Liver (tissue), 9 donors: ENCODE results near the gene CDH23. TPM values are rescaled to one million over a fixed set of nuclear protein-coding genes. Genes with fewer than 3 reads are reported as not detected.

ENCODE experiments used
- DNase-seq: peaks from one replicate; pipeline ENCODE4 v3.0.0-alpha.2; 2017; ENCODE audit warnings: low spot score
- H3K27ac ChIP-seq, 2 donors: one replicate each; pipeline ENCODE4 v1.7.0; 2013; ENCODE audit warnings: inconsistent platforms in 2 of 2, low read length in 2 of 2, control low read depth in 1 of 2, low read depth in 1 of 2, mild to moderate bottlenecking in 1 of 2
- H3K27me3 ChIP-seq, 4 donors: one replicate each; pipeline versions ENCODE4 v1.6.1 to v1.7.0; 2013; ENCODE audit warnings: low read length in 3 of 4, inconsistent platforms in 1 of 4, mild to moderate bottlenecking in 1 of 4, moderate library complexity in 1 of 4; ENCODE audit not compliant: control insufficient read depth in 4 of 4, insufficient read depth in 4 of 4
- H3K36me3 ChIP-seq, 4 donors: one replicate each; pipeline versions ENCODE4 v1.6.1 to v1.7.0; 2013; ENCODE audit warnings: low read length in 3 of 4, mild to moderate bottlenecking in 3 of 4, low read depth in 1 of 4, moderate library complexity in 1 of 4; ENCODE audit not compliant: control insufficient read depth in 4 of 4, insufficient read depth in 3 of 4
- H3K4me1 ChIP-seq, 4 donors: one replicate each; pipeline versions ENCODE4 v1.6.1 to v1.7.0; 2013; ENCODE audit warnings: low read length in 3 of 4, mild to moderate bottlenecking in 3 of 4, moderate library complexity in 1 of 4; ENCODE audit not compliant: control insufficient read depth in 4 of 4, insufficient read depth in 4 of 4
- H3K4me3 ChIP-seq, 3 donors: one replicate each; pipeline versions ENCODE4 v1.6.1 to v1.7.0; 2013; ENCODE audit warnings: low read length in 3 of 3, control low read depth in 1 of 3, low read depth in 1 of 3, mild to moderate bottlenecking in 1 of 3
- H3K9ac ChIP-seq, 2 donors: one replicate each; pipeline ENCODE4 v1.7.0; 2013; ENCODE audit warnings: low read length in 2 of 2, mild to moderate bottlenecking in 2 of 2, moderate library complexity in 2 of 2, control low read depth in 1 of 2, low read depth in 1 of 2
- H3K9me3 ChIP-seq, 4 donors: one replicate each; pipeline versions ENCODE4 v1.6.1 to v1.7.0; 2013; ENCODE audit warnings: low read length in 3 of 4; ENCODE audit not compliant: control insufficient read depth in 4 of 4
- ATF3 ChIP-seq: IDR thresholded peaks from 2 replicates; pipeline ENCODE4 v1.6.1; 2016; ENCODE audit warnings: antibody characterized with exemption
- EGR1 ChIP-seq, 2 donors: IDR thresholded peaks; 2 replicates each; pipeline ENCODE4 v1.6.1; 2016 to 2018; ENCODE audit warnings: antibody characterized with exemption in 2 of 2, low read depth in 2 of 2
- FOXA1 ChIP-seq: IDR thresholded peaks from 2 replicates; pipeline ENCODE4 v1.6.1; 2016; ENCODE audit warnings: antibody characterized with exemption
- FOXA2 ChIP-seq: IDR thresholded peaks from 2 replicates; pipeline ENCODE4 v1.6.1; 2016; ENCODE audit warnings: antibody characterized with exemption
- GABPA ChIP-seq, 2 donors: IDR thresholded peaks in 1 of 2; conservative IDR thresholded peaks in 1 of 2; 2 replicates each; pipeline ENCODE4 v1.6.1; 2016; ENCODE audit warnings: antibody characterized with exemption in 2 of 2, mild to moderate bottlenecking in 1 of 2, moderate library complexity in 1 of 2
- HNF4A ChIP-seq, 2 donors: conservative IDR thresholded peaks; 2 replicates each; pipeline ENCODE4 v1.6.1; 2016; ENCODE audit warnings: antibody characterized with exemption in 2 of 2, mild to moderate bottlenecking in 2 of 2
- JUND ChIP-seq, 2 donors: IDR thresholded peaks; 2 replicates each; pipeline ENCODE4 v1.6.1; 2016; ENCODE audit warnings: antibody characterized with exemption in 2 of 2
- NR2F2 ChIP-seq: IDR thresholded peaks from 2 replicates; pipeline ENCODE4 v1.6.1; 2016; ENCODE audit warnings: antibody characterized with exemption
- RAD21 ChIP-seq, 2 donors: IDR thresholded peaks; 2 replicates each; pipeline ENCODE4 v1.6.1; 2016; ENCODE audit warnings: antibody characterized with exemption in 2 of 2, mild to moderate bottlenecking in 2 of 2
- REST ChIP-seq: IDR thresholded peaks from 2 replicates; pipeline ENCODE4 v1.6.1; 2016; ENCODE audit warnings: antibody characterized with exemption, mild to moderate bottlenecking
- RXRA ChIP-seq, 2 donors: IDR thresholded peaks; 2 replicates each; pipeline ENCODE4 v1.6.1; 2017 to 2018; ENCODE audit warnings: antibody characterized with exemption in 2 of 2, mild to moderate bottlenecking in 1 of 2
- SP1 ChIP-seq: IDR thresholded peaks from 2 replicates; pipeline ENCODE4 v1.6.1; 2018; ENCODE audit warnings: antibody characterized with exemption, mild to moderate bottlenecking
- TAF1 ChIP-seq: conservative IDR thresholded peaks from 2 replicates; pipeline ENCODE4 v1.6.1; 2016; ENCODE audit warnings: antibody characterized with exemption, mild to moderate bottlenecking
- YY1 ChIP-seq: IDR thresholded peaks from 2 replicates; pipeline ENCODE4 v1.6.1; 2016; ENCODE audit warnings: antibody characterized with exemption, mild to moderate bottlenecking
- ZBTB33 ChIP-seq: IDR thresholded peaks from 2 replicates; pipeline ENCODE4 v1.6.1; 2016; ENCODE audit warnings: antibody characterized with exemption
- WGBS: extraction: QIAGEN DNeasy Blood & Tissue Kit; methylation state at CpG from one replicate; pipeline ENCODE4 v1.1.7; 2013; 5-methylcytosine and 5-hydroxymethylcytosine counted together
- polyA plus RNA-seq, 2 donors: library from polyadenylated mRNA; stranded (reverse) in 1 of 2; unstranded in 1 of 2; fragments of 200-250 nt in 1 of 2; fragments of >200 nt in 1 of 2; fragmentation: Nextera tagmentation in 1 of 2; extraction: Ambion mirVana in 1 of 2; gene quantifications; one replicate each; pipeline versions ENCODE4 v1.2.1 to v1.2.3, GENCODE V29; 2013 to 2015
- total RNA-seq, 2 donors: library from RNA; depleted of rRNA; stranded (reverse); fragments of >200 nt; gene quantifications; one replicate each; pipeline ENCODE4 v1.2.3, GENCODE V29; 2014
- TF ChIP-seq, protein P1 (sequence below): IDR thresholded peaks from 2 replicates; pipeline ENCODE4 v1.6.1; 2016; ENCODE audit warnings: antibody characterized with exemption
- TF ChIP-seq, protein P2 (sequence below): fragments of 150-350 bp; IDR thresholded peaks from 2 replicates; pipeline ENCODE4 v1.5.1; 2017; ENCODE audit warnings: improper control_type of control experiment, low read depth, low read length; ENCODE audit not compliant: missing input control
- donor health status: healthy.
- donor health status: healthy.
- donor health status: healthy.
- donor health status: healthy.
- donor health status: healthy.

The CDH23 gene
- total and polyA plus RNA-seq, 4 donors = 1.5 to 4.7 (median 3.4) TPM

DNA sequence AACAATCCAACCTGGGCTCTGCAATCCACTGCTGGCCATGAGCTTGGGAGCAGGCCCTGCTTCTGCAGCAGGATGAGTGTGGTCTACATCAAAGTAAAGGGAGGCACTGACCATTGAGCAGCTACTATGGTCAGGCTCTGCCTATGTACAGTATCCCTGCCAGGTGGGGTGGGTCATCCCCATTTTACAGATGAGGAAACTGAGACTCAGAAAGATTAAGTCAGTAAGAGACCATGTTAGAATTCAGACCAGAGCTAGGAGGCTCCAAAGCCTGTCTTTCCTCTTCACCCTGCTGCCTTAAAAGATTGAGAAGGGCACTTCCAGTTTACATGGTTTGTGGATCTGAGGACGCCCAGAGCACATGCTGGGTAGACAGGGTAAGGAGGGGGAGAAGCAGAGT is 27.1 kb upstream of the CDH23 start:
- WGBS = 86% methylated on average over 1 of the region's 1 CpG
- Histone ChIP-seq H3K4me1 (no peaks in the 10 kb centered on the region), H3K4me3 (no peak overlapping the region), H3K27me3 (no peaks in the 10 kb centered on the region), H3K36me3 (no peaks in the 10 kb centered on the region), H3K9ac (no peak overlapping the region), H3K9me3 (no peaks in the 10 kb centered on the region), H3K27ac (no peak overlapping the region)
- TF ChIP-seq ATF3 = no peak
- no peak for TF ChIP-seq NR2F2
- TF ChIP-seq RXRA (IDR thresholded peaks at IDR 0.05) = no peak
- TF ChIP-seq, protein P1, sequence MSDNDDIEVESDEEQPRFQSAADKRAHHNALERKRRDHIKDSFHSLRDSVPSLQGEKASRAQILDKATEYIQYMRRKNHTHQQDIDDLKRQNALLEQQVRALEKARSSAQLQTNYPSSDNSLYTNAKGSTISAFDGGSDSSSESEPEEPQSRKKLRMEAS = no peak
- no peak for TF ChIP-seq HNF4A (conservative IDR thresholded peaks at IDR 0.05)
- TF ChIP-seq EGR1 (IDR thresholded peaks at IDR 0.05; ENCODE audit: low read depth in 2 of 2) = no peak
- TF ChIP-seq SP1 = no peak
- TF ChIP-seq, protein P2, sequence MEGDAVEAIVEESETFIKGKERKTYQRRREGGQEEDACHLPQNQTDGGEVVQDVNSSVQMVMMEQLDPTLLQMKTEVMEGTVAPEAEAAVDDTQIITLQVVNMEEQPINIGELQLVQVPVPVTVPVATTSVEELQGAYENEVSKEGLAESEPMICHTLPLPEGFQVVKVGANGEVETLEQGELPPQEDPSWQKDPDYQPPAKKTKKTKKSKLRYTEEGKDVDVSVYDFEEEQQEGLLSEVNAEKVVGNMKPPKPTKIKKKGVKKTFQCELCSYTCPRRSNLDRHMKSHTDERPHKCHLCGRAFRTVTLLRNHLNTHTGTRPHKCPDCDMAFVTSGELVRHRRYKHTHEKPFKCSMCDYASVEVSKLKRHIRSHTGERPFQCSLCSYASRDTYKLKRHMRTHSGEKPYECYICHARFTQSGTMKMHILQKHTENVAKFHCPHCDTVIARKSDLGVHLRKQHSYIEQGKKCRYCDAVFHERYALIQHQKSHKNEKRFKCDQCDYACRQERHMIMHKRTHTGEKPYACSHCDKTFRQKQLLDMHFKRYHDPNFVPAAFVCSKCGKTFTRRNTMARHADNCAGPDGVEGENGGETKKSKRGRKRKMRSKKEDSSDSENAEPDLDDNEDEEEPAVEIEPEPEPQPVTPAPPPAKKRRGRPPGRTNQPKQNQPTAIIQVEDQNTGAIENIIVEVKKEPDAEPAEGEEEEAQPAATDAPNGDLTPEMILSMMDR = no peak
- TF ChIP-seq JUND (IDR thresholded peaks at IDR 0.05) = no peak
- no peak for TF ChIP-seq FOXA1
- no peak for TF ChIP-seq FOXA2
- no peak for TF ChIP-seq REST
- no peak for TF ChIP-seq RAD21 (IDR thresholded peaks at IDR 0.05)
- DNase-seq = no peak

GRCh38 chr10:71370031-71370430 is 26.7 kb upstream of the CDH23 start:
- Histone ChIP-seq H3K36me3 (no peaks in the 10 kb centered on the region), H3K9me3 (no peaks in the 10 kb centered on the region), H3K4me3 (no peak overlapping the region), H3K27ac (no peak overlapping the region), H3K9ac (no peak overlapping the region), H3K4me1 (no peaks in the 10 kb centered on the region), H3K27me3 (no peaks in the 10 kb centered on the region)
- no peak for DNase-seq
- WGBS = 94% methylated on average over 3 of the region's 3 CpGs
- TF ChIP-seq YY1 = no peak
- TF ChIP-seq, protein P2 = no peak
- TF ChIP-seq RXRA (IDR thresholded peaks at IDR 0.05) = no peak
- no peak for TF ChIP-seq FOXA2
- no peak for TF ChIP-seq TAF1
- no peak for TF ChIP-seq GABPA (IDR thresholded peaks at IDR 0.05 in 1 of 2, conservative IDR thresholded peaks at IDR 0.05 in 1 of 2)
- TF ChIP-seq, protein P1 = no peak
- TF ChIP-seq ZBTB33 = no peak
- no peak for TF ChIP-seq ATF3
- no peak for TF ChIP-seq NR2F2
- TF ChIP-seq REST = no peak
- TF ChIP-seq EGR1 (IDR thresholded peaks at IDR 0.05; ENCODE audit: low read depth in 2 of 2) = no peak
- TF ChIP-seq SP1 = no peak
- TF ChIP-seq FOXA1 = no peak
